Left colon (tissue), 2 donors: Measurements from ENCODE around the gene ABCD4. TPM values are rescaled to one million over a fixed set of nuclear protein-coding genes. Genes with fewer than 3 reads are reported as not detected.
A peak's percentile ranks its signal among the peaks of the same experiment; 100 is the strongest.
"Not testable (repeated sequence)": the region's sequence is repeated elsewhere in the genome, so short reads cannot be mapped to it uniquely, and the experiment has no call there.

Experiments used
- ATAC-seq: fragments of 200-7000 bp; cut with Tn5 transposase; one replicate; pipeline ENCODE4 v1.9.1; 2020; ENCODE audit warnings: mild to moderate bottlenecking, moderate library complexity
- DNase-seq, 2 donors: peaks; one replicate each; pipeline ENCODE4 v3.0.0-alpha.2; 2020
- intact Hi-C, 2 donors: fragments of 100-400 bp; cut with DNase I in 1 of 2; cut with micrococcal nuclease in 1 of 2; formaldehyde crosslinking; loops; one replicate each; pipeline versions ENCODE4 v1.11.2 to v1.14.0; 2022; cut with DNase I, micrococcal nuclease
- total RNA-seq, 2 donors: library from RNA; stranded (reverse); fragmentation: NEBNext Ultra II Directional; extraction: Animal tissue kit (Norgen Biotek cat#: 25700); gene quantifications; one replicate each; pipeline ENCODE4 v1.2.1, GENCODE V29; 2021
- donor health status: DM: no; HTN: no; CAD: no.
- donor health status: DM: yes; HTN: yes; CAD: no.

The ABCD4 gene
- total RNA-seq, 2 donors from 2014 or later: 52.6 to 54.0 TPM

- no peak for ATAC-seq
- intact Hi-C loops: no loop called here
- no peak for DNase-seq
Measured at GRCh38 chr14:74309125-74310022, 6.6 kb upstream of the ABCD4 start.

- ATAC-seq (no peak), DNase-seq (no peak)
- intact Hi-C loops: no loop called here
Measured at GRCh38 chr14:74308695-74309094, 6.0 kb upstream of the ABCD4 start.

GRCh38 chr14:74302152-74302628 is 544 bp downstream of the ABCD4 start:
- ATAC-seq: peak; percentile 69
- intact Hi-C loops: no loop called here
- no peak for DNase-seq

GRCh38 chr14:74301594-74302151 is 1.1 kb downstream of the ABCD4 start:
- DNase-seq: no peak
- intact Hi-C loops: no loop called here
- peak; percentile 19 for ATAC-seq

- ATAC-seq: no peak
- intact Hi-C loops: no loop called here
- DNase-seq: no peak
Measured at GRCh38 chr14:74299061-74299545, 3.6 kb downstream of the ABCD4 start.

- ATAC-seq: no peak
- intact Hi-C loops: no loop called here
Measured at GRCh38 chr14:74297986-74298385, 4.7 kb downstream of the ABCD4 start.

GRCh38 chr14:74296037-74296467 is 6.7 kb downstream of the ABCD4 start:
- intact Hi-C loops: no loop called here
- ATAC-seq: no peak
- no peak for DNase-seq

More at GRCh38 chr14:74297986-74298385, 4.7 kb downstream of the ABCD4 start:
- no peak for DNase-seq

GRCh38 chr14:74293606-74294005 is 9.1 kb downstream of the ABCD4 start:
- intact Hi-C loops: no loop called here
- no peak for DNase-seq
- ATAC-seq: no peak

- intact Hi-C loops: no loop called here
- no peak for DNase-seq
- ATAC-seq: no peak
Measured at GRCh38 chr14:74292061-74292460, 10.7 kb downstream of the ABCD4 start.

GRCh38 chr14:74290415-74290814 is 12.3 kb downstream of the ABCD4 start:
- no peak for DNase-seq
- intact Hi-C loops: no loop called here
- ATAC-seq: no peak

GRCh38 chr14:74289801-74290200 is 12.9 kb downstream of the ABCD4 start:
- ATAC-seq (no peak), DNase-seq (no peak)
- intact Hi-C loops: no loop called here

- DNase-seq: no peak
- no peak for ATAC-seq
- intact Hi-C loops: no loop called here
Measured at GRCh38 chr14:74286736-74287135, 16.0 kb downstream of the ABCD4 start.

GRCh38 chr14:74281069-74281468 is 21.7 kb downstream of the ABCD4 start:
- intact Hi-C loops: no loop called here
- DNase-seq (no peak), ATAC-seq (no peak)

GRCh38 chr14:74278080-74278479 is 24.7 kb downstream of the ABCD4 start:
- no peak for ATAC-seq
- intact Hi-C loops: no loop called here
- DNase-seq: no peak

GRCh38 chr14:74275241-74275841 is 27.4 kb downstream of the ABCD4 start:
- no peak for DNase-seq

GRCh38 chr14:74271365-74271764 is 31.4 kb downstream of the ABCD4 start:
- no peak for ATAC-seq
- intact Hi-C loops: no loop called here
- DNase-seq: no peak

More at GRCh38 chr14:74275241-74275841, 27.4 kb downstream of the ABCD4 start:
- ATAC-seq: no peak
- intact Hi-C loops: no loop called here

GRCh38 chr14:74270382-74271177 is 32.2 kb downstream of the ABCD4 start:
- DNase-seq, ATAC-seq, intact Hi-C loops: not testable (repeated sequence)

GRCh38 chr14:74267588-74267987 is 35.1 kb downstream of the ABCD4 start:
- ATAC-seq (no peak), DNase-seq (no peak)
- intact Hi-C loops: no loop called here
